Testis (tissue), 2 donors: ENCODE data around the gene MEFV.

Experiments used
- CTCF ChIP-seq, 3 experiments: fragments of 450-650 bp in 2 of 3; fragments of 200-600 bp in 1 of 3; sonication (generic) in 1 of 3; IDR thresholded peaks; one replicate each; pipeline ENCODE4 v1.5.1; 2016 to 2019; ENCODE audit warnings: antibody characterized with exemption in 3 of 3, mild to moderate bottlenecking in 2 of 3, moderate library complexity in 1 of 3
- POLR2A ChIP-seq: fragments of 450-650 bp; IDR thresholded peaks from one replicate; pipeline ENCODE4 v1.6.1; 2017; ENCODE audit warnings: antibody characterized with exemption, mild to moderate bottlenecking, moderate library complexity

DNA sequence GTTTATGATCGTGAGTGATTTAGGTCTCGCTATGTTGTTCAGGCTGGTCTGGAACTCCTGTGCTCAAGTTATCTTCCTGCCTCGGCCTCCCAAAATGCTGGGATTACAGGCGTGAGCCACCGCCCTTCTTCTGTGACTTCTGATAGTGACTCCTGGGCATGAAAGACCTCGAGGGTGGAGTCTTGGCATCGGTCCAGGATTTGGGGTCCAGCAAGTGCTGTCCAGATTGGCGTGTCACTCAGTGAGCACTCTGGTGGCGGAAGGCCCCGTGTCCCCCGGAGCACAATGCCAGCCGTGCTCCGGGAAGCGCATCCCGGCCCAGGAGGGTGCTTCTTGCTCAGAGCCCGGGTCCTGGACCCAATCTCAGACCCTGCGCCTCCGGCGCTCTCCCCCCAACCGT is 61.6 kb downstream of the MEFV start:
- TF ChIP-seq CTCF (IDR thresholded peaks at IDR 0.05): no peak
- no peak for TF ChIP-seq POLR2A
